Activated T-cell treated with anti-CD3 and anti-CD28 coated beads, Interleukin-2, amount 50 U/mL, for 48 hours (primary cell): ENCODE results near the gene KIFC1.
A peak's percentile ranks its signal among the peaks of the same experiment; 100 is the strongest.
"Not testable (repeated sequence)": the region's sequence is repeated elsewhere in the genome, so short reads cannot be mapped to it uniquely, and the experiment has no call there.

Experiments
- DNase-seq, 2 experiments: peaks; one replicate each; pipeline ENCODE4 v3.0.0-alpha.2; 2020

Gene KIFC1

DNA sequence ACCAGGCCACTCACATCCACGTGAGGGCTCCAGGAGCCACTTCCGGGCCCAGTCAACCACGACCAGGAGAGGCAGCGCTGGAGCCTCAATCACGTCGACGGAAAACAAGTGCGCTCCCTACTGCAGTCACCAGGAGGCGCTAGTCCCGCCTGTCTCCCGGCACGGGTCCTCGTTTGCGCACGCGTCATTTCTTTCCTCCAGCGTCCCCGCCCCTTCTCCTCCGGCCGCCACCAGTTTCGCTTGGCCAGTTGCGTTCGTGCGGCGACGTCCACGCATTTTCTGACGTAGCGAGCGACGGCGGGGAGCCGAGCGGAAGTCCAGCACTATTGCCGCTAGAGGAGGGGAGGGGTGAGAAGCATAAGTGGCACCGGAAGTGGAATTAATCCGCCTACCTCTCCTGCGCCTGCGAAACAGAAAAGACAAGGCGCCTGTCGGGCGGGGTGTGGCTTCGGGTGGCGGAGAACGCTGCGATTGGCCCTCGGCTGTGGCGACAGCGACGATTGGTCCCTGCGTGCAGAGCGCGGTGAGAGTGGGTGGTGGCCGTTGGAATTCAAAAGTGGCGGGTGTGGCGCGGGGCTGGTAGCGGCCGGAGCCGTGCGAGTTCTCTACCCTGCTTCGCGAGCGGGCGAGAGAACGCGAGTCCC is at the start of gene KIFC1:
Gene KIFC1, plus strand, starts transcription at position 546 of the 644 bp plus-strand sequence. CDS start 163 bp downstream, outside the sequence.
- peak; percentile 99 to 100 for DNase-seq

DNA sequence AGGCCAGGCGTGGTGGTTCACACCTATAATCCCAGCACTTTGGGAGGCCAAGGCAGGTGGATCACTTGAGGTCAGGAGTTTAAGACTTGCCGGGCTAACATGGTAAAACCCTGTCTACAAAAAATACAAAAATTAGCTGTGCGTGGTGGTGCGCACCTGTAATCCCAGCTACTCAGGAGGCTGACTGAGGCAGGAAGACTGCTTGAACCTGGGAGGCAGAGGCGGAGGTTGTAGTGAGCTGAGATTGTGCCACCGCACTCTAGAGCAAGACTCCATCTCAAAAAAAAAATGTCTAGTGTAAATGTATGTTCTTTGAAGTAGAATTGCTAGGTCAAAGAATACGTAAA is 48.0 kb upstream of the KIFC1 start:
- DNase-seq: not testable (repeated sequence)

DNA sequence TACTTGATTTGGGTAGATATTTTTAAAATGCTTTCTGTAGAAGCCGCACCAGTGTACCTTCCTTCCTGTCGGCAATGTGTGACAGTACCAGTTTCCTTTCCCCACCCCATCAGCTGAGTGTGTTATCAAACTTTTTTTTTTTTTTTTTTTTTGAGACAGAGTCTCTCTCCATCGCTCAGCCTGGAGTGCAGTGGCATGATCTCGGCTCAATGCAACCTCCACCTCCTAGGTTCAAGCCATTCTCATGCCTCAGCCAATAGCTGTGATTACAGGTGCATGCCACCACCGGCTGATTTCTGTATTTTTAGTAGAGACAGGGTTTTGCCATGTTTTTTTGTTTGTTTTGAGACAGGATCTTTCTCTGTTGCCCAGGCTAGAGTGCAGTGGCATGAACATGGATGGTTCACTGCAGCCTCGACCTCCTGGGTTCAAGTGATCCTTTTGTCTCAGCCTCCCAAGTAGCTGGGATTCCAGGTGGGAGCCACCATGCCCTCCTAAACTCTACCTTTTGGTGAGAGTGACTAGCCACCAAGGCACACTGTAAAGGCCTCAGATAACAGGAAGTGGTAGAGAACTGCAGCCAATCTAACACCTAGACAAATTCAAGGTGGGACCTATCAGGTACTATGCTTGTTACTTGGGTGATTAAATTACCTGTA is 47.5 kb upstream of the KIFC1 start:
- peak; percentile 29 for DNase-seq

DNA sequence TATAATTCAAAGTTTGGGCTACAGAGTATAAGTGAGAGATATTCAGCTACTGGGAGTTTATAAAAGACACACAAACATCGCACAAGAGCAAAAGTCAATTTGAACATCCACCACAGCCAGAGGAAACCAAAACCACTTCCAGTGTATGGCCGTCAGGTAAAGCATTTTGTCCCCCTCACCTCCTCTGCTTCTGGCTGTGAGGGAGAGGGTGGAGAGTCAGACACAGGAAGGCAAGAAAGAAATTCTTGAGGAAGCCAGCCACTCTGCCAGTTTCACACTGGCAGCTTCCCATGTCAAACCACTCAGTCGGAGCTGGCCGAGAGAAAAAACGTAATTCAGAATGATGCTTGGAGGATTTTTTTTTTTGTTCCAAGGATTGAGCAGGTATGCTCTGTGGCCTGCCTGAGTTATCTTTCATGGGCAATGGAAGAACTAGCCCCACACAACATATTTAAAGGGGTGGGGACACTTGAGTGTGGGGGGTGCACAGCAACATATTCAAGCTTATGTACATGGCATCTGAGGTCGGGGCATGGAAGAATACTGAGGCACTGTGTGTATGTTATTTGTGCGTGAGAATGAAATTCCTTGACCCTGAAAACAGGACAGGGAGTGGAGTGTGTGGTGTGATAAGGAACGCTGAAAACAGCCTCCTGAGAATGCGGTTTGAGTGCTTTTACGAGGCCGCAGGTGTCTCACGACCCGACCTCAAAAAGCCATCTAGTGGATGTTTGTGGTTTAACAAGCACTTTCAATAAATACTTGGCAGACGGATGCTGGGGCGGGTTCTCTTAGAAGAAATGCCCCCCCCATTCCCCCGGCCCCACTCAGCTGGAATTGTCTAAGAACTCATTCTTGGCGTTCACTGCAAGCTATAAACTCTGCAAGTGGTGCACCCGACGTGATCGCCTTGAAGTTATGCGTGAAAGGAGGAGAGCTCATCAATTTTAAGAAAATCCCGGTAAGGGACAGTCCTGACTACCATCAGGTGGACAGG is 46.6 kb upstream of the KIFC1 start:
- DNase-seq: peak; percentile 60 to 69

GRCh38 chr6:33346972-33347371 is 44.7 kb upstream of the KIFC1 start:
- DNase-seq: not testable (repeated sequence)

- no peak for DNase-seq
Measured at GRCh38 chr6:33347816-33348215, 43.8 kb upstream of the KIFC1 start.

- not testable (repeated sequence) for DNase-seq
Measured at GRCh38 chr6:33355860-33356259, 35.8 kb upstream of the KIFC1 start.

DNA sequence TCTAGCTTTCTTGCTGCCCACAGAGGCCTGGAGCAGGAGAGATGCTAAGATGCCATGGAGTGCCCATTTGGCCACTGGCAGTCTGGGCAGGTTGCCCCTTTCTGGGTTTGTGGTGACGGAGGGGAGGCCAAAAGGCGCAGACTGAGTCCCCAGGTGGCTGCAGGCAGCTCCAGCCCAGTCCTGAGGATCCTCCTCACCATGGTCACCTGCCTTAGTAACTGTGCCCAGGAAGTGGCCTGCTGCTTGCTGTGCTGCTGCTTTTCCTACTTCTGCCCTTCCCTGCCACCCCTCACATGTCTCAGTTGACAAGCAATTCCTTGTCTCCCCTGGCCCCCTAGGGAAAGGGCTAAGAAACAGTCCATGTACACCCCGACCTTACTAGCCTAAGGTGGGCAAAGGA is 35.3 kb upstream of the KIFC1 start:
- no peak for DNase-seq

DNA sequence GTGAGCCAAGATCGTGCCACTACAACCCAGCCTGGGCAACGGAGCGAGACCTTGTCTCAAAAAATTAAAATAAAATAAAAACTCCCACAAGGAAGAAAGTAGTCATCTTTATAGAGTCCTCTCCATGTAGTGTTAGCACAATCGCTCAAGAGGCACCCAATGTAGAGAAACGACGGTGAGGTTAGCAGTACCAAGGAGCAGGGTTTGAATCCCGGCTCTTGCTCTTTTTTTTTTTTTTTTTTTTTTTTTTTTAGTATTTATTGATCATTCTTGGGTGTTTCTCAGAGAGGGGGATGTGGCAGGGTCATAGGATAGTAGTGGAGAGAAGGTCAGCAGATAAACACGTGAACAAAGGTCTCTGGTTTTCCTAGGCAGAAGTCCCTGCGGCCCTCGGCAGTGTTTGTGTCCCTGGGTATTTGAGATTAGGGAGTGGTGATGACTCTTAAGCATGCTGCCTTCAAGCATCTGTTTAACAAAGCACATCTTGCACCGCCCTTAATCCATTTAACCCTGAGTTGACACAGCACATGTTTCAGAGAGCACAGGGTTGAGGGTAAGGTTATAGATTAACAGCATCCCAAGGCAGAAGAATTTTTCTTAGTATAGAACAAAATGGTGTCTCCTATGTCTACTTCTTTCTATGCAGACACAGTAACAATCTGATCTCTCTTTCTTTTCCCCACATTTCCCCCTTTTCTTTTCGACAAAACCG is 34.3 kb upstream of the KIFC1 start:
- not testable (repeated sequence) for DNase-seq

DNA sequence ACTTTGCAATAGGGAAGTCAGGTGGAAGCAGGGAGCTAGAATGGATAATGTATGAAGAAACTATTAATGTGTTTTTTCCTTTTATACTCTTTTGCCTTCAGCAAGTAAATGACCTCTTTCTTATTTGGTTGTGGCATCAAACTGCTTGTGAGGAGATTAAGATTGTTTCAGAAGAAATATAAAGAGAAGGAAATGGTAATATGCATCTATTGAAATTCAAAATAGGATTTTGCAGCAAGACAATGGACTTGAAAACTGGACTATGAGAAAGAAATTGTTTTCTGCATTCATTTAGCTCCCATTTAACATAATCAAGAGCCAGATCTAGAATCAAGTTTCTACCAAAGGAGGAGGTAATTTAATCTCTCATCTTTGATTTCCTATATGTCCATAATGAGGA is 32.3 kb upstream of the KIFC1 start:
- no peak for DNase-seq

DNA sequence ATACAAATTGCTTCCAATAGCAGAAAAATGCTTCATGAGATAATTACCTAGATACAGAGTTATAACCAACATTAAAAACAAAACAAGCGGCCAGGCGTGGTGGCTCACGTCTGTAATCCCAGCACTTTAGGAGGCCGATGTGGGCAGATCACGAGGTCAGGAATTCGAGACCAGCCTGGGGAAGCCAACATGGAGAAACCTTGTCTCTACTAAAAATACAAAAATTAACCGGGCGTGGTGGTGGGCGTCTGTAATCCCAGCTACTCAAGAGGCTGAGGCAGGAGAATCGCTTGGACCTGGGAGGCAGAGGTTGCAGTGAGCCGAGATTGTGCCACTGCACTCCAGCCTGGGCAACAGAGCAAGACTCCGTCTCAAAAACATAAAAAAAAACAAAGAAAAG is 28.1 kb upstream of the KIFC1 start:
- not testable (repeated sequence) for DNase-seq

DNA sequence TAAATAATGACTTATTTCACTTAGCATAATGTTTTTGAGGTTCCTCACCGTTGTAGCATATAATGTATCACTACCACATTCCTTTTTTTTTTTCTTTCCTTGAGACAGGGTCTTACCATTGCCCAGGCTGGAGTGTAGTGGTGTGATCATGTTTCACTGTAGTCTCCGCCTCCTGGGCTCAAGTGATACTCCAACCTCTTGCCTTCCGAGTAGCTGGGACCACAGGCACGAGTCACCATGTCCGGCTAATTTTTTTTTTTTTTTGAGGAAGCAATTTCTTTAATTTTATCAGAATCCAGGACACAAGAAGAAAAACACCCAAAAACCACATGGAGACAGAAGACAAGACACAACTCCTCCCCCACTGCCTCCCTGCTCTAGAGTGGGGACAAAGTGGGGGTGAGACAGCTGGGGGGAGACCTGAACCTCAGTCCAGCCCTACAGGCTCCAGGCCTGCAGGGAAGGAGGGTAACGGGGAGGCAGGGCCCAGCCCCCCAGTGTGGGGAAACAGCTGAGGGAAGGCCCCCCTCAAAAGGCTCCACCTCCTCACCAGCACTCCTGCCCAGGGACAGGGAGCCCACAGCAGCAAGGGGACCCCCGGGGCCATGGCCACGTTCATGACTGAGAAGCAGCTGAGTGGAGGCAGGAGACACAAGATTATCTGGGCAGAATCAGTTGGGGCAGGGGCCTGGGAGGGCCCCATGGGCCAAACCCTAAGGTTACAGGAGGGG is 27.0 kb upstream of the KIFC1 start:
- not testable (repeated sequence) for DNase-seq

GRCh38 chr6:33365206-33365971 is 26.2 kb upstream of the KIFC1 start:
- DNase-seq: not testable (repeated sequence)

DNA sequence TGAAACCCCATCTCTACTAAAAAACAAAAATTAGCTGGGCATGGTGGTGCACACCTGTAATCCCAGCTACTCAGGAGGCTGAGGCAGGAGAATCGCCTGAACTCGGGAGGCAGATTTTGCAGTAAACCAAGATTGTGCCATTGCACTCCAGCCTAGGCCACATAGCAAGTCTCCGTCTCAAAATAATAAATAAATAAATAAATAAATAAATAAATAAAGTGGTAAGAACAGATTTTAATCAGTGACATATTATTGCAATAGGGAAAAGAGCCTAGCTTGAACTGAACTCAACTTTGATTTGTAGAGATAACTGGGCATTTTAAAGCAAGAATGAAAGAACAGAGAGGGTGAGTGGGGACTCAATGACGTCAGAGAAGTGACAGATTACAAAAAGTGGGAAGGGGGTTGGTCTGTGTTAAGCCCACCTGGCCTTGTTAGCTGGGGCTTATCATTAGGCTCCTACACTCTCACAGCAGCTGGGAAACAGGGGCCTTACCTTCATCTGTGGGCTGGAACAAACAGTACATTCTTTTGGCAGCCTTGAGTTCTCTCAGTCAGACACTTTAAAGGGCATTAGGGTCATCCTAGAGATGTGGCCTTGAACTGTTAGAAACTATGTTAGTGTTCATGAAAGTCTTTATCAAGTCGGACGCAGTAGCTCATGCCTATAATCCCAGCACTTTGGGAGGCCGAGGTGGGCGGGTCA is 24.5 kb upstream of the KIFC1 start:
- DNase-seq: no peak

DNA sequence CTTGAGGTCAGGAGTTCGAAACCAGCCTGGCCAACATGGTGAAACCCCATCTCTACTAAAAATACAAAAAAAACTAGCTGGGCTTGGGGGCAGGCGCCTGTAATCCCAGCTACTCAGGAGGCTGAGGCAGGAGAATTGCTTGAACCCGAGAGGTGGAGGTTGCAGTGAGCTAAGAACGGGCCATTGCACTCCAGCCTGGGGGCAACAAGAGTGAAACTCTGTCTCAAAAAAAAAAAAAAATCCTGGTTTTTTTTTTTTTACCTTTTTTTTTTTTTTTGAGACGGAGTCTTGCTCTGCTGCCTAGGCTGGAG is 24.0 kb upstream of the KIFC1 start:
- DNase-seq: not testable (repeated sequence)

DNA sequence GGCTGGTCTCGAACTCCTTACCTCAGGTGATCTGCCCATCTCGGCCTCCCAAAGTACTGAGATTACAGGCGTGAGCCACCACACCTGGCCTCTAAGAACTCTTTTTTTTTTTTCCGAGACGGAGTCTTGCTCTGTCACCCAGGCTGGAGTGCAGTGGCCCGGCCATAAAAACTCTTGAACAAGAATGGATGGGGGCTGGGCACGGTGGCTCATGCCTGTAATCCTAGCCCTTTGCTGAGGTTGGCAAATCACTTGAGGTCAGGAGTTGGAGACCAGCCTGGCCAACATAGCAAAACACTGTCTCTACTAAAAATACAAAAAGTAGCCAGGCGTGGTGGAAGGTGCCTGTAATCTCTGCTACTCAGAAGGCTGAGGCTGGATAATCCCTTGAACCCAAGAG is 19.7 kb upstream of the KIFC1 start:
- DNase-seq: not testable (repeated sequence)

DNA sequence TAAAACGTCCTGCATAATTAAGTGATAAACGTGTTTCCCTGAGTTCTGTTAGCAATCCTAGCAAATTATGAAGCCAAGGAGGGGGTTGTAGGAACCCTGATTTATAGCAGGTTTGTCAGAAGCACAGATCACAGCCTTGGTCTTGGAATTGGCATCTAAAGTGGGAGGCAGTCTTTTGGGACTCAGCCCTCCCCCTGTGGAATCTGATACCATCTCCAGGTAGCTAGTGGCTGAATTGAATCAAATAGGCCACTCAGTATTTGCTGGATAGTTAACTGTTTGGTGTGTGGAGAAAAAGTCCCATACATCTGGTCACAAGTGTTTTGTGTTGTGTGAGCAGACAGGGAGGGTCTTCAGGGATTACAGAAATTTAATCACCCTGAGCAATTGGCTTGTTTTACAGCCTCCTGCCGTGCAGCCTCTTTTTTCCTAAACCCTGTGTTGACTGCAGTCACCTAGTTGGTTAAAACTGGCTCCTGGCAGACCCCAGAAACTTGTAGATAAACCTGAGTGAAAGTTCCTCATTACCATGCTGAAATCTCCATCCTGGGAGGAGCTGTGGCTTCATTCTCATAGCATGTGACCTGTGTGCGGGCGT is 19.0 kb upstream of the KIFC1 start:
- DNase-seq: no peak

GRCh38 chr6:33373960-33374910 is 17.4 kb upstream of the KIFC1 start:
- no peak for DNase-seq

DNA sequence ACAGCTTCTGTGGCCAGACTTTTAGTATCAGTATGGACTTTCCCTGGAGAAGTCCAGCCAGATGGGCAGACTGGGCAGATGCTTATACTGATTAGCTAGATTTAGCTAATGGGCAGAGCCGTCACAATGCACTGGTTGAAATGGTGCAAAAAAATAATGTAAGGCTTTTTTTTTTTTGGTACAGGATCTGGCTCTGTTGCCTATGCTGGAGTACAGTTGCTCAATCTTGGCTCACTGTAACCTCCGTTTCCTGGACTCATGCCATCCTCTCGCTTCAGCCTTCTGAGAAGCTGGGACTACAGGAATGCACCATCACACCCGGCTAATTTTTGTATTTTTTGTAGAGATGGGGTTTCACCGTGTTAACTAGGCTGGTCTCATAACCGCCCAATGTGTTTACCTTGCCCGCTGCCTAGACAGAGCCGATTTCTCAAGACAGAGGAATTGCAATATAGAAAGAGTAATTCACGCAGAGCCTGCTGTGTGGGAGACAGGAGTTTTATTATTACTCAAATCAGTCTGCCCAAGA is 16.4 kb upstream of the KIFC1 start:
- no peak for DNase-seq
